ENCODE measurements around the gene TMCC3. TPM values are rescaled to one million over a fixed set of nuclear protein-coding genes. Genes with fewer than 3 reads are reported as not detected.
"Not testable (repeated sequence)": the region's sequence is repeated elsewhere in the genome, so short reads cannot be mapped to it uniquely, and the experiment has no call there.

Gene TMCC3
- polyA plus RNA-seq, 1 donor from 2014 or later: 1.9 TPM

- no peaks in the 10 kb centered on the region for H3K79me2 ChIP-seq (replicated peaks; ENCODE audit: insufficient read depth, low read length)
- H3K9me2 ChIP-seq (ENCODE audit: insufficient read depth, low read length): no peaks in the 10 kb centered on the region
- H3K27ac ChIP-seq (ENCODE audit: low read length): no peak overlapping the region
- no peaks in the 10 kb centered on the region for H3K36me3 ChIP-seq (ENCODE audit: insufficient read depth, low read length)
- no peak overlapping the region for H3K9ac ChIP-seq (ENCODE audit: low read length)
- H3K9me3 ChIP-seq (ENCODE audit: low read length): no peaks in the 10 kb centered on the region
- H4K20me1 ChIP-seq (ENCODE audit: insufficient read depth): no peaks in the 10 kb centered on the region
- H3K27me3 ChIP-seq (ENCODE audit: insufficient read depth, low read depth, low read length): no peaks in the 10 kb centered on the region
- H3K4me2 ChIP-seq (ENCODE audit: low read length): no peak overlapping the region
- no peak overlapping the region for H3K4me3 ChIP-seq (ENCODE audit: low read length)
- no peak for TF ChIP-seq TAF1 (IDR thresholded peaks at IDR 0.05; ENCODE audit: low read depth)
- no peak for TF ChIP-seq MXI1 (conservative IDR thresholded peaks at IDR 0.05; ENCODE audit: poor library complexity, severe bottlenecking)
- TF ChIP-seq CTCF (IDR thresholded peaks at IDR 0.05; ENCODE audit: poor library complexity, severe bottlenecking): no peak
- no peak for TF ChIP-seq SMC3 (conservative IDR thresholded peaks at IDR 0.05; ENCODE audit: poor library complexity)
- TF ChIP-seq EZH2 (IDR thresholded peaks at IDR 0.05; ENCODE audit: borderline replicate concordance, insufficient read depth, low read length, poor library complexity, severe bottlenecking): no peak
- TF ChIP-seq RAD21 (conservative IDR thresholded peaks at IDR 0.05): no peak
- TF ChIP-seq REST (IDR thresholded peaks at IDR 0.05; ENCODE audit: borderline replicate concordance): no peak
- TF ChIP-seq POLR2AphosphoS5 (IDR thresholded peaks at IDR 0.05): no peak
- no peaks in the 10 kb centered on the region for H3F3A ChIP-seq (ENCODE audit: insufficient read depth, low read length, poor library complexity, severe bottlenecking)
- H2AFZ ChIP-seq (ENCODE audit: low read depth, low read length): no peak overlapping the region
Measured at GRCh38 chr12:94694732-94695131, 44.4 kb upstream of the TMCC3 start.

GRCh38 chr12:94692826-94693225, 42.5 kb upstream of the TMCC3 start:
- not testable (repeated sequence) for H3K4me2 ChIP-seq (ENCODE audit: low read length)

GRCh38 chr12:94690198-94690771, 39.9 kb upstream of the TMCC3 start:
- Histone ChIP-seq H3K9me3 (ENCODE audit: low read length) (no peaks in the 10 kb centered on the region), H3K36me3 (ENCODE audit: insufficient read depth, low read length) (no peaks in the 10 kb centered on the region), H3K9me2 (ENCODE audit: insufficient read depth, low read length) (no peaks in the 10 kb centered on the region), H3F3A (ENCODE audit: insufficient read depth, low read length, poor library complexity, severe bottlenecking) (no peaks in the 10 kb centered on the region), H2AFZ (ENCODE audit: low read depth, low read length) (no peak overlapping the region), H3K27ac (ENCODE audit: low read length) (no peak overlapping the region), H3K4me2 (ENCODE audit: low read length) (no peak overlapping the region), H3K79me2 (replicated peaks; ENCODE audit: insufficient read depth, low read length) (no peaks in the 10 kb centered on the region), H3K9ac (ENCODE audit: low read length) (no peak overlapping the region), H3K4me3 (ENCODE audit: low read length) (no peak overlapping the region), H3K27me3 (ENCODE audit: insufficient read depth, low read depth, low read length) (no peaks in the 10 kb centered on the region), H4K20me1 (ENCODE audit: insufficient read depth) (no peaks in the 10 kb centered on the region)
- no peak for TF ChIP-seq CTCF (IDR thresholded peaks at IDR 0.05; ENCODE audit: poor library complexity, severe bottlenecking)
- no peak for TF ChIP-seq MXI1 (conservative IDR thresholded peaks at IDR 0.05; ENCODE audit: poor library complexity, severe bottlenecking)
- TF ChIP-seq RAD21 (conservative IDR thresholded peaks at IDR 0.05): no peak
- no peak for TF ChIP-seq SMC3 (conservative IDR thresholded peaks at IDR 0.05; ENCODE audit: poor library complexity)
- no peak for TF ChIP-seq TAF1 (IDR thresholded peaks at IDR 0.05; ENCODE audit: low read depth)
- no peak for TF ChIP-seq REST (IDR thresholded peaks at IDR 0.05; ENCODE audit: borderline replicate concordance)
- TF ChIP-seq EP300 (conservative IDR thresholded peaks at IDR 0.05; ENCODE audit: poor library complexity, severe bottlenecking): no peak
- no peak for TF ChIP-seq POLR2AphosphoS5 (IDR thresholded peaks at IDR 0.05)
- TF ChIP-seq EZH2 (IDR thresholded peaks at IDR 0.05; ENCODE audit: borderline replicate concordance, insufficient read depth, low read length, poor library complexity, severe bottlenecking): no peak

More at GRCh38 chr12:94692826-94693225, 42.5 kb upstream of the TMCC3 start:
- H3K79me2 ChIP-seq (replicated peaks; ENCODE audit: insufficient read depth, low read length); H2AFZ ChIP-seq (ENCODE audit: low read depth, low read length); H3K9me3 ChIP-seq (ENCODE audit: low read length); H3K4me3 ChIP-seq (ENCODE audit: low read length); H3K36me3 ChIP-seq (ENCODE audit: insufficient read depth, low read length); H3K9me2 ChIP-seq (ENCODE audit: insufficient read depth, low read length); H3K27me3 ChIP-seq (ENCODE audit: insufficient read depth, low read depth, low read length); H3F3A ChIP-seq (ENCODE audit: insufficient read depth, low read length, poor library complexity, severe bottlenecking); H3K9ac ChIP-seq (ENCODE audit: low read length); H4K20me1 ChIP-seq (ENCODE audit: insufficient read depth); H3K27ac ChIP-seq (ENCODE audit: low read length): not testable (repeated sequence)

Measured in neural cell (in vitro differentiated cells).